ENCODE measurements around the gene DOLPP1.

DNA sequence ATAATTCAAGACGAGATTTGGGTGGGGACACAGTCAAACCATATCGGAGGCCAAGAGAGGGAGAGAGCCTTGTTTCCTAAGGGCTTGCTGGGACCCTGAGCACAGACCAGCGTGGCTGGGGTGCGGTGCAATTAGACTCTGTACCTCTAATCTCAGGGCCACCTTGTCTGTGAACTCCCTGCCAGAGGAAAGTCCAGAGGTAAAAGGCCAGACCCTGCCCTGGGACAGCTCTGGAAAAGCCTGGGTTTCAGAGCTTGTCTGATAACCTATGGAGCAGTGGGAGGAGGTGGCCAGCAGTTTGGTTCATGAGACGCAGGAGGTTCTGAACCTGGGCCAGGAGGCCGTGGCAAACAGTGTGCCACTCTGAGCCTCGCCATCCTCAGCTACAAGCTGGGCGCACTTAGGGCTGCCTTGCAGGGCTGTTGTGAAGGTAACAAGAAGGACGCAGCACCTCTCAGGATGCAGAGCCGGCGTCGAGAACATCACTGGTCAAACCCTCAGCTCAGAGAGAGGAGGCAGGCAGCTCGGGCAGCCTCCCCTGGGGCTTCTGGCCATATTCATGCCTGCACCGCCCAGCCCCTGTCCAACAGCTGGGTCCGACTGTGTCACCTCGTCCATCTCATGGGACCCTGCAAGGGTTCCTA is 4.8 kb upstream of the DOLPP1 start:
- TF ChIP-seq, protein P1, sequence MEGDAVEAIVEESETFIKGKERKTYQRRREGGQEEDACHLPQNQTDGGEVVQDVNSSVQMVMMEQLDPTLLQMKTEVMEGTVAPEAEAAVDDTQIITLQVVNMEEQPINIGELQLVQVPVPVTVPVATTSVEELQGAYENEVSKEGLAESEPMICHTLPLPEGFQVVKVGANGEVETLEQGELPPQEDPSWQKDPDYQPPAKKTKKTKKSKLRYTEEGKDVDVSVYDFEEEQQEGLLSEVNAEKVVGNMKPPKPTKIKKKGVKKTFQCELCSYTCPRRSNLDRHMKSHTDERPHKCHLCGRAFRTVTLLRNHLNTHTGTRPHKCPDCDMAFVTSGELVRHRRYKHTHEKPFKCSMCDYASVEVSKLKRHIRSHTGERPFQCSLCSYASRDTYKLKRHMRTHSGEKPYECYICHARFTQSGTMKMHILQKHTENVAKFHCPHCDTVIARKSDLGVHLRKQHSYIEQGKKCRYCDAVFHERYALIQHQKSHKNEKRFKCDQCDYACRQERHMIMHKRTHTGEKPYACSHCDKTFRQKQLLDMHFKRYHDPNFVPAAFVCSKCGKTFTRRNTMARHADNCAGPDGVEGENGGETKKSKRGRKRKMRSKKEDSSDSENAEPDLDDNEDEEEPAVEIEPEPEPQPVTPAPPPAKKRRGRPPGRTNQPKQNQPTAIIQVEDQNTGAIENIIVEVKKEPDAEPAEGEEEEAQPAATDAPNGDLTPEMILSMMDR (IDR thresholded peaks at IDR 0.05), result no peak
- TF ChIP-seq ZFX (IDR thresholded peaks at IDR 0.05; ENCODE audit: borderline replicate concordance), result no peak
